Loucy (cell line): ENCODE data around the gene LRRC25.

Experiments used
- EZH2phosphoT487 ChIP-seq: fragments of 200-600 bp; IDR thresholded peaks from 2 replicates; pipeline ENCODE4 v1.6.1; 2018; ENCODE audit warnings: antibody characterized with exemption, mild to moderate bottlenecking, moderate library complexity, borderline replicate concordance
- TF ChIP-seq, protein P1 (sequence below): fragments of 200-600 bp; sonication (generic); conservative IDR thresholded peaks from 2 replicates; pipeline ENCODE4 v1.5.1; 2014; ENCODE audit warnings: mild to moderate bottlenecking, antibody characterized with exemption, low read length

DNA sequence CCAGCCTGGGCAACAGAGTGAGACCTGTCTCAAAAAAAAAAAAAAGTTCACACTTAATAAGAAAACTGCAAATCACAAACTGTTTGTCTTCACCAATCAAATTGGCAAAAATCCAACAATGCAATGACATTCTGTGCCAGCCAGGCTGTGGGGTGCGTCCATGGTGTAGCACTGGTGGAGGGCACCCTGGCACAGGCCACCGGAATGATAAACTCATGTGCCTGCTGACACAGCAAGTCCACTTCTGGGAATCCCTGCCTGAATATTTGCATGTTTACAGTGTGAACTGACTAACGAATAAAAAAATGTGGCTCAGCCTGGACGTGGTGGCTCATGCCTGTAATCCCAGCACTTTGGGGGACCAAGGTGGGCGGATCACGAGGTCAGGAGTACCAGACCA lies 1.6 kb upstream of the LRRC25 start:
- TF ChIP-seq, protein P1, sequence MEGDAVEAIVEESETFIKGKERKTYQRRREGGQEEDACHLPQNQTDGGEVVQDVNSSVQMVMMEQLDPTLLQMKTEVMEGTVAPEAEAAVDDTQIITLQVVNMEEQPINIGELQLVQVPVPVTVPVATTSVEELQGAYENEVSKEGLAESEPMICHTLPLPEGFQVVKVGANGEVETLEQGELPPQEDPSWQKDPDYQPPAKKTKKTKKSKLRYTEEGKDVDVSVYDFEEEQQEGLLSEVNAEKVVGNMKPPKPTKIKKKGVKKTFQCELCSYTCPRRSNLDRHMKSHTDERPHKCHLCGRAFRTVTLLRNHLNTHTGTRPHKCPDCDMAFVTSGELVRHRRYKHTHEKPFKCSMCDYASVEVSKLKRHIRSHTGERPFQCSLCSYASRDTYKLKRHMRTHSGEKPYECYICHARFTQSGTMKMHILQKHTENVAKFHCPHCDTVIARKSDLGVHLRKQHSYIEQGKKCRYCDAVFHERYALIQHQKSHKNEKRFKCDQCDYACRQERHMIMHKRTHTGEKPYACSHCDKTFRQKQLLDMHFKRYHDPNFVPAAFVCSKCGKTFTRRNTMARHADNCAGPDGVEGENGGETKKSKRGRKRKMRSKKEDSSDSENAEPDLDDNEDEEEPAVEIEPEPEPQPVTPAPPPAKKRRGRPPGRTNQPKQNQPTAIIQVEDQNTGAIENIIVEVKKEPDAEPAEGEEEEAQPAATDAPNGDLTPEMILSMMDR, result no peak
- no peak for TF ChIP-seq EZH2phosphoT487
